ENCODE measurements around the gene PVR.
A peak's percentile ranks its signal among the peaks of the same experiment; 100 is the strongest.

Gene PVR

GRCh38 chr19:44686896-44687295 lies 43.2 kb downstream of the PVR start:
- H3K4me3 ChIP-seq (ENCODE audit: low read depth, low read length) = no peak overlapping the region
- no peak overlapping the region for H3K27ac ChIP-seq (ENCODE audit: extremely low read depth, low read depth, low read length)
- ChIA-PET POLR2A (no interaction called here), CTCF (interaction anchor here (0.8 to 7.9 kb wide), 4 partner anchors 36 to 110 kb away, joined by 3 to 106 read pairs (median 41); no protein-coding TSS in a partner anchor)
- 0 out of 2 replicates have a peak, but pooled peaks cover 3% of the 10 kb centered on the region for H3K4me1 ChIP-seq (ENCODE audit: control insufficient read depth, insufficient read depth, low read length)
- no peaks in the 10 kb centered on the region for H3K9me3 ChIP-seq (ENCODE audit: control insufficient read depth, insufficient read depth, low read depth, low read length)
- H3K36me3 ChIP-seq (ENCODE audit: control insufficient read depth in 2 of 2, insufficient read depth in 1 of 2, low read length in 2 of 2) = peaks cover 0 to 3% of the 10 kb centered on the region in 2 experiments; a peak in 1 of 3 replicates
- TF ChIP-seq ZNF777 (tag by site-specific recombination; IDR thresholded peaks at IDR 0.05; ENCODE audit: borderline replicate concordance) (no peak), RBAK (tag by site-specific recombination; IDR thresholded peaks at IDR 0.05) (no peak), ZNF660 (tag by site-specific recombination; IDR thresholded peaks at IDR 0.05) (no peak), YY1 (tag by site-specific recombination; IDR thresholded peaks at IDR 0.05) (no peak)

- Histone ChIP-seq H3K4me1 (ENCODE audit: control insufficient read depth, insufficient read depth, low read length) (0 out of 2 replicates have a peak, but pooled peaks cover 3% of the 10 kb centered on the region), H3K36me3 (ENCODE audit: control insufficient read depth in 2 of 2, insufficient read depth in 1 of 2, low read length in 2 of 2) (no peaks in the 10 kb centered on the region), H3K27ac (ENCODE audit: extremely low read depth, low read depth, low read length) (no peak overlapping the region), H3K4me3 (ENCODE audit: low read depth, low read length) (no peak overlapping the region), H3K9me3 (ENCODE audit: control insufficient read depth, insufficient read depth, low read depth, low read length) (no peaks in the 10 kb centered on the region)
- ChIA-PET POLR2A (no interaction called here), CTCF (interaction anchor here (0.6 to 7.9 kb wide), 14 partner anchors 10 to 1534 kb away, joined by 3 to 106 read pairs (median 6); no protein-coding TSS in a partner anchor)
- TF ChIP-seq ZNF146 (tag by site-specific recombination; IDR thresholded peaks at IDR 0.05) (peak; percentile 77), ZSCAN16 (tag by site-specific recombination; IDR thresholded peaks at IDR 0.05) (no peak)
Measured at GRCh38 chr19:44687888-44688287, 44.2 kb downstream of the PVR start.

- Histone ChIP-seq H3K4me3 (ENCODE audit: low read depth, low read length) (no peak overlapping the region), H3K27ac (ENCODE audit: extremely low read depth, low read depth, low read length) (no peak overlapping the region), H3K9me3 (ENCODE audit: control insufficient read depth, insufficient read depth, low read depth, low read length) (no peaks in the 10 kb centered on the region), H3K36me3 (ENCODE audit: control insufficient read depth in 2 of 2, insufficient read depth in 1 of 2, low read length in 2 of 2) (no peaks in the 10 kb centered on the region), H3K4me1 (ENCODE audit: control insufficient read depth, insufficient read depth, low read length) (0 out of 2 replicates have a peak, but pooled peaks cover 3% of the 10 kb centered on the region)
- POLR2A ChIA-PET = interaction anchor here (1.0 to 1.4 kb wide), 3 partner anchors 34 to 81 kb away, joined by 3 to 5 read pairs (median 5); no protein-coding TSS in a partner anchor
- CTCF ChIA-PET = interaction anchor here (0.6 to 7.9 kb wide), 46 partner anchors 11 to 1505 kb away, joined by 3 to 106 read pairs (median 4); partner anchors contain the start of genes BCAM and CEACAM19
- TF ChIP-seq WT1 (tag by site-specific recombination; IDR thresholded peaks at IDR 0.05) (no peak), ZNF639 (tag by site-specific recombination; IDR thresholded peaks at IDR 0.05) (0 out of 2 replicates have a peak, but pooled peaks have one; percentile 14), GLIS2 (tag by site-specific recombination; IDR thresholded peaks at IDR 0.05) (peak; percentile 70), SP7 (tag by site-specific recombination; IDR thresholded peaks at IDR 0.05) (peak; percentile 21), ZBTB10 (tag by site-specific recombination; IDR thresholded peaks at IDR 0.05) (peak; percentile 61), TRIM28 (IDR thresholded peaks at IDR 0.05; ENCODE audit: borderline replicate concordance, low read length) (no peak), KLF8 (tag by site-specific recombination; IDR thresholded peaks at IDR 0.05) (0 out of 2 replicates have a peak, but pooled peaks have one; percentile 12), ZNF157 (tag by site-specific recombination; IDR thresholded peaks at IDR 0.05) (no peak), CTCF (tag by site-specific recombination; IDR thresholded peaks at IDR 0.05) (peak; percentile 93), PATZ1 (tag by site-specific recombination; IDR thresholded peaks at IDR 0.05) (peak; percentile 74), ZNF175 (tag by site-specific recombination; IDR thresholded peaks at IDR 0.05) (no peak), ZBTB48 (tag by site-specific recombination; IDR thresholded peaks at IDR 0.05) (0 out of 2 replicates have a peak, but pooled peaks have one; percentile 47), ZNF2 (tag by site-specific recombination; IDR thresholded peaks at IDR 0.05) (0 out of 2 replicates have a peak, but pooled peaks have one; percentile 24), ZNF561 (tag by site-specific recombination; IDR thresholded peaks at IDR 0.05; ENCODE audit: borderline replicate concordance) (no peak), KLF17 (tag by site-specific recombination; IDR thresholded peaks at IDR 0.05) (0 out of 2 replicates have a peak, but pooled peaks have one; percentile 34)
Measured at GRCh38 chr19:44689290-44690130, 45.8 kb downstream of the PVR start.

Data from HEK293 (cell line).